Uterus (tissue), 2 donors: ENCODE measurements around the gene SLC9B1.

Source experiments
- POLR2A ChIP-seq, 2 donors: fragments of 450-650 bp; IDR thresholded peaks; one replicate each; pipeline ENCODE4 v1.6.1; 2016; ENCODE audit warnings: antibody characterized with exemption in 2 of 2, mild to moderate bottlenecking in 1 of 2, moderate library complexity in 1 of 2
- TF ChIP-seq, protein P1 (sequence below), 4 experiments: fragments of 200-600 bp in 2 of 4; fragments of 450-650 bp in 2 of 4; sonication (generic) in 2 of 4; IDR thresholded peaks; one replicate each; pipeline ENCODE4 v1.5.1; 2016 to 2019; ENCODE audit warnings: antibody characterized with exemption in 4 of 4, mild to moderate bottlenecking in 2 of 4, moderate library complexity in 1 of 4

DNA sequence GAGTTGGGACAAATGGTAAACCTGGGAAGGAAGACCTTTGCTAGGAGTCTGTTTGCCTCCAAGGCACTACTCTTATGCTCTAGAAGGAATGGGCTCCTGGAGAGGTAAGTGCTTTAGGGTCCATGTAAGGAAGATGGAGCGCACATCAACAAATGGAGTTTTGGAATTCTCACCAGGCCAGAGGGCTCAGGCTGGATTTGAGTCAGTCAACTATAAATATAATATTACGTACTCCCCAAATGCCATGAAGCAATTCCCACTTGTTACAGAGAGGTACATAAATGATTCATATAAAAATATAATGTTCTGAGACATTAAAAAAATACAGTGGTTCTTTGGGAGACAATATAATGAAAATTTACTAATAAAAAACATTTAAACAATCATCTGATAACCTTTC lies 1.6 kb upstream of the SLC9B1 start:
- TF ChIP-seq, protein P1, sequence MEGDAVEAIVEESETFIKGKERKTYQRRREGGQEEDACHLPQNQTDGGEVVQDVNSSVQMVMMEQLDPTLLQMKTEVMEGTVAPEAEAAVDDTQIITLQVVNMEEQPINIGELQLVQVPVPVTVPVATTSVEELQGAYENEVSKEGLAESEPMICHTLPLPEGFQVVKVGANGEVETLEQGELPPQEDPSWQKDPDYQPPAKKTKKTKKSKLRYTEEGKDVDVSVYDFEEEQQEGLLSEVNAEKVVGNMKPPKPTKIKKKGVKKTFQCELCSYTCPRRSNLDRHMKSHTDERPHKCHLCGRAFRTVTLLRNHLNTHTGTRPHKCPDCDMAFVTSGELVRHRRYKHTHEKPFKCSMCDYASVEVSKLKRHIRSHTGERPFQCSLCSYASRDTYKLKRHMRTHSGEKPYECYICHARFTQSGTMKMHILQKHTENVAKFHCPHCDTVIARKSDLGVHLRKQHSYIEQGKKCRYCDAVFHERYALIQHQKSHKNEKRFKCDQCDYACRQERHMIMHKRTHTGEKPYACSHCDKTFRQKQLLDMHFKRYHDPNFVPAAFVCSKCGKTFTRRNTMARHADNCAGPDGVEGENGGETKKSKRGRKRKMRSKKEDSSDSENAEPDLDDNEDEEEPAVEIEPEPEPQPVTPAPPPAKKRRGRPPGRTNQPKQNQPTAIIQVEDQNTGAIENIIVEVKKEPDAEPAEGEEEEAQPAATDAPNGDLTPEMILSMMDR (IDR thresholded peaks at IDR 0.05): no peak
- TF ChIP-seq POLR2A (IDR thresholded peaks at IDR 0.05): no peak
